A549 (cell line): ENCODE results near the gene PCNT.

Experiments
- CEBPB ChIP-seq, 2 experiments: fragments of >200 bp in 1 of 2; sonication (Bioruptor Twin) in 1 of 2; formaldehyde crosslinking in 1 of 2; IDR thresholded peaks; 2 replicates each; pipeline ENCODE4 v1.6.1; 2012 to 2016
- CHD2 ChIP-seq: fragments of 150-350 bp; IDR thresholded peaks from 2 replicates; pipeline ENCODE4 v1.6.1; 2014; ENCODE audit warnings: low read length; ENCODE audit not compliant: partially characterized antibody
- FOSL2 ChIP-seq, 2 experiments: fragments of 450-650 bp in 1 of 2; fragments of >200 bp in 1 of 2; sonication (Bioruptor Twin) in 1 of 2; formaldehyde crosslinking; IDR thresholded peaks; 2 replicates each; pipeline versions ENCODE4 v1.5.0 to v1.6.1; 2016 to 2020; ENCODE audit warnings: mild to moderate bottlenecking in 1 of 2, moderate library complexity in 1 of 2
- JUNB ChIP-seq: fragments of >200 bp; sonication (Bioruptor Twin); formaldehyde crosslinking; IDR thresholded peaks from 2 replicates; pipeline ENCODE4 v1.6.1; 2016
- MYC ChIP-seq: IDR thresholded peaks from 2 replicates; pipeline ENCODE4 v1.6.1; 2012; ENCODE audit warnings: mild to moderate bottlenecking, inconsistent platforms, low read length, improper control_type of control experiment, borderline replicate concordance
- PHF8 ChIP-seq: fragments of 200-600 bp; sonication (generic); IDR thresholded peaks from 2 replicates; pipeline ENCODE4 v1.6.1; 2016; ENCODE audit warnings: low read depth, mild to moderate bottlenecking, antibody characterized with exemption, moderate library complexity, borderline replicate concordance
- POLR2A ChIP-seq: IDR thresholded peaks from 2 replicates; pipeline ENCODE4 v1.6.1; 2012; ENCODE audit warnings: mild to moderate bottlenecking, low read length
- ZNF302 ChIP-seq: fragments of 250-450 bp; sonication (Bioruptor Pico); IDR thresholded peaks from 2 replicates; pipeline ENCODE4 v1.9.0; 2021; ENCODE audit warnings: inconsistent platforms, mild to moderate bottlenecking, moderate library complexity
- TF ChIP-seq, protein P1 (sequence below): fragments of >200 bp; sonication (Bioruptor Twin); formaldehyde crosslinking; IDR thresholded peaks from 3 replicates; pipeline ENCODE4 v1.5.1; 2016
- TF ChIP-seq, protein P2 (sequence below): fragments of 450-650 bp; IDR thresholded peaks from 2 replicates; pipeline ENCODE4 v1.6.1; 2014; ENCODE audit warnings: antibody characterized with exemption

DNA sequence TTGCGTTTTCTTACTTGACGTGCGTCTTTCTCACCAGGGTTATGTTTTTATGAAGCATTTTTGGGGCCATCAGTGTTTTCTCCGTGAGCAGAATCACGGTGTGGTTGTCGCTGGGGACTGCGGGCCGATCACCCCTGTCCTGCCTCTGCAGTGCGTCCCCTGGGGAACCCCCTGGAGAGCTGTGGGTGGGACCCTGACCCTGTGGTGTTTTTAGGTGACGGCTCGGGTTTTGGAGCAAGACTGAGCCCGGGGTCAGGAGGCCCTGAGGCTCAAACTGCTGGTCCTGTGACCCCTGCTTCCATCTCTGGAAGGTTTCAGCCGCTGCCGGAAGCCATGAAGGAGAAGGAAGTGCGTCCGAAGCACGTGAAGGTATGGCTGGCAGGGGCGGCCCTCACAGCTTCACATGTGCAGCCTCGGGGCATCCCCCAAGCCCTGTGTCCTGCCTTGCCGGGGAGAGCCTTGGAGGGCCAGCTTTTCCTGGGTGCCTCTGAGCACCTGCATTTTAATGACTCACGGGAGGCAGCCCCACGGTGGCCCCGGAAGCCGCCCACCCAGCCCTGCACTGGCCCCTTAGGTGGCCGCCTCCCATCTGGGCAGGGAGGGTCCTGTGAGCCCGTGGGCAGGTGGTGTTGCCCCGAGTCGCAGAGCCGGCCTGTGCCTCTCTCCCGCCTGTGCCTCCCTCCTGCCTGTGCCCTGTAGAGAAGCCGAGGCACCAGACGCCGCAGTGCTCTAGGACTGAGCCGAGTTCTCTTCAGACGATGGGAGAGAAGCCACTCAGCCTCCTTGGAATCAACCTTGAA, 98.0 kb downstream of the PCNT start:
- TF ChIP-seq, protein P1, sequence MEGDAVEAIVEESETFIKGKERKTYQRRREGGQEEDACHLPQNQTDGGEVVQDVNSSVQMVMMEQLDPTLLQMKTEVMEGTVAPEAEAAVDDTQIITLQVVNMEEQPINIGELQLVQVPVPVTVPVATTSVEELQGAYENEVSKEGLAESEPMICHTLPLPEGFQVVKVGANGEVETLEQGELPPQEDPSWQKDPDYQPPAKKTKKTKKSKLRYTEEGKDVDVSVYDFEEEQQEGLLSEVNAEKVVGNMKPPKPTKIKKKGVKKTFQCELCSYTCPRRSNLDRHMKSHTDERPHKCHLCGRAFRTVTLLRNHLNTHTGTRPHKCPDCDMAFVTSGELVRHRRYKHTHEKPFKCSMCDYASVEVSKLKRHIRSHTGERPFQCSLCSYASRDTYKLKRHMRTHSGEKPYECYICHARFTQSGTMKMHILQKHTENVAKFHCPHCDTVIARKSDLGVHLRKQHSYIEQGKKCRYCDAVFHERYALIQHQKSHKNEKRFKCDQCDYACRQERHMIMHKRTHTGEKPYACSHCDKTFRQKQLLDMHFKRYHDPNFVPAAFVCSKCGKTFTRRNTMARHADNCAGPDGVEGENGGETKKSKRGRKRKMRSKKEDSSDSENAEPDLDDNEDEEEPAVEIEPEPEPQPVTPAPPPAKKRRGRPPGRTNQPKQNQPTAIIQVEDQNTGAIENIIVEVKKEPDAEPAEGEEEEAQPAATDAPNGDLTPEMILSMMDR = no peak
- no peak for TF ChIP-seq ZNF302 (CRISPR knock-in tag)
- no peak for TF ChIP-seq POLR2A
- no peak for TF ChIP-seq MYC
- no peak for TF ChIP-seq JUNB
- no peak for TF ChIP-seq FOSL2 (IDR thresholded peaks at IDR 0.05)
- no peak for TF ChIP-seq FOSL2 (CRISPR knock-in tag; IDR thresholded peaks at IDR 0.05)
- TF ChIP-seq CHD2 = no peak
- no peak for TF ChIP-seq PHF8
- TF ChIP-seq CEBPB (IDR thresholded peaks at IDR 0.05) = no peak
- TF ChIP-seq, protein P2, sequence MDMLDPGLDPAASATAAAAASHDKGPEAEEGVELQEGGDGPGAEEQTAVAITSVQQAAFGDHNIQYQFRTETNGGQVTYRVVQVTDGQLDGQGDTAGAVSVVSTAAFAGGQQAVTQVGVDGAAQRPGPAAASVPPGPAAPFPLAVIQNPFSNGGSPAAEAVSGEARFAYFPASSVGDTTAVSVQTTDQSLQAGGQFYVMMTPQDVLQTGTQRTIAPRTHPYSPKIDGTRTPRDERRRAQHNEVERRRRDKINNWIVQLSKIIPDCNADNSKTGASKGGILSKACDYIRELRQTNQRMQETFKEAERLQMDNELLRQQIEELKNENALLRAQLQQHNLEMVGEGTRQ = no peak
